Ishikawa (cell line): ENCODE results near the gene SYNC.

Source experiments
- CEBPB ChIP-seq: IDR thresholded peaks from 2 replicates; pipeline ENCODE4 v1.6.1; 2012
- CREB1 ChIP-seq: IDR thresholded peaks from 2 replicates; pipeline ENCODE4 v1.6.1; 2012; ENCODE audit warnings: low read depth
- EGR1 ChIP-seq: IDR thresholded peaks from 2 replicates; pipeline ENCODE4 v1.6.1; 2012
- EP300 ChIP-seq: IDR thresholded peaks from 2 replicates; pipeline ENCODE4 v1.6.1; 2012; ENCODE audit warnings: borderline replicate concordance
- FOXM1 ChIP-seq: IDR thresholded peaks from 2 replicates; pipeline ENCODE4 v1.6.1; 2012; ENCODE audit warnings: low read depth, borderline replicate concordance
- MAX ChIP-seq: IDR thresholded peaks from 2 replicates; pipeline ENCODE4 v1.6.1; 2012
- NFIC ChIP-seq: IDR thresholded peaks from 2 replicates; pipeline ENCODE4 v1.6.1; 2012
- RAD21 ChIP-seq: IDR thresholded peaks from 2 replicates; pipeline ENCODE4 v1.6.1; 2012; ENCODE audit warnings: low read depth
- REST ChIP-seq: IDR thresholded peaks from 2 replicates; pipeline ENCODE4 v1.6.1; 2012; ENCODE audit warnings: low read depth, mild to moderate bottlenecking
- TAF1 ChIP-seq: IDR thresholded peaks from 2 replicates; pipeline ENCODE4 v1.6.1; 2012; ENCODE audit warnings: low read depth, mild to moderate bottlenecking
- TCF12 ChIP-seq: IDR thresholded peaks from 2 replicates; pipeline ENCODE4 v1.6.1; 2012; ENCODE audit warnings: low read depth
- TEAD4 ChIP-seq: IDR thresholded peaks from 2 replicates; pipeline ENCODE4 v1.6.1; 2012
- USF1 ChIP-seq: IDR thresholded peaks from 2 replicates; pipeline ENCODE4 v1.6.1; 2012
- YY1 ChIP-seq: IDR thresholded peaks from 2 replicates; pipeline ENCODE4 v1.6.1; 2012; ENCODE audit warnings: low read depth
- ZBTB7A ChIP-seq: IDR thresholded peaks from 2 replicates; pipeline ENCODE4 v1.6.1; 2012; ENCODE audit warnings: low read depth

Gene SYNC

GRCh38 chr1:32718527-32718926 is 16.0 kb upstream of the SYNC start:
- TF ChIP-seq MAX (no peak), EP300 (no peak), EGR1 (no peak), TCF12 (no peak), TEAD4 (no peak), TAF1 (no peak), USF1 (no peak), NFIC (no peak), ZBTB7A (no peak), RAD21 (no peak), CREB1 (no peak), REST (no peak), FOXM1 (no peak), CEBPB (no peak), YY1 (no peak)

- no peak for TF ChIP-seq TCF12
- TF ChIP-seq EP300, result no peak
- no peak for TF ChIP-seq TAF1
- no peak for TF ChIP-seq FOXM1
- no peak for TF ChIP-seq CREB1
- no peak for TF ChIP-seq TEAD4
- no peak for TF ChIP-seq USF1
These were observed 15.5 kb upstream of the SYNC start for GRCh38 chr1:32718036-32718435.

- no peak for TF ChIP-seq ZBTB7A
- TF ChIP-seq TCF12, result no peak
- TF ChIP-seq YY1, result no peak
- TF ChIP-seq FOXM1, result no peak
- TF ChIP-seq RAD21, result no peak
- TF ChIP-seq NFIC, result no peak
- TF ChIP-seq USF1, result no peak
- TF ChIP-seq TEAD4, result no peak
- no peak for TF ChIP-seq TAF1
- no peak for TF ChIP-seq EGR1
- no peak for TF ChIP-seq CREB1
- no peak for TF ChIP-seq MAX
- TF ChIP-seq REST, result no peak
These were observed 14.9 kb upstream of the SYNC start for GRCh38 chr1:32717503-32717902.

GRCh38 chr1:32716312-32717148 is 14.0 kb upstream of the SYNC start:
- peak; percentile 54 for TF ChIP-seq MAX
- TF ChIP-seq TEAD4, result no peak
- no peak for TF ChIP-seq YY1
- TF ChIP-seq EP300, result no peak
- TF ChIP-seq RAD21, result peak; percentile 10; the same call in 1 of the 2 replicates
- peak; percentile 46 for TF ChIP-seq NFIC
- TF ChIP-seq FOXM1, result no peak
- no peak for TF ChIP-seq CREB1
- TF ChIP-seq ZBTB7A, result 0 out of 2 replicates have a peak, but pooled peaks have one; percentile 35
- peak; percentile 96 for TF ChIP-seq CEBPB
- peak; percentile 72; the same call in 1 of the 2 replicates for TF ChIP-seq TAF1
- TF ChIP-seq USF1, result peak; percentile 46; the same call in 1 of the 2 replicates
- TF ChIP-seq TCF12, result peak; percentile 65
- TF ChIP-seq REST, result no peak
- TF ChIP-seq EGR1, result no peak
